GM19239 (cell line): ENCODE results near the gene GJD3.

ENCODE experiments used
- DNase-seq: peaks from one replicate; pipeline ENCODE4 v3.0.0; 2011; ENCODE audit warnings: low spot score; ENCODE audit not compliant: insufficient read length
- FAIRE-seq: peaks from 2 replicates; lab custom pipeline; 2011; peaks lifted over from hg19 to GRCh38; lab: Jason Lieb, UNC

The GJD3 gene

GRCh38 chr17:40326832-40327199 lies 37.7 kb downstream of the GJD3 start:
- DNase-seq (no peak), FAIRE-seq (no peak)

DNA sequence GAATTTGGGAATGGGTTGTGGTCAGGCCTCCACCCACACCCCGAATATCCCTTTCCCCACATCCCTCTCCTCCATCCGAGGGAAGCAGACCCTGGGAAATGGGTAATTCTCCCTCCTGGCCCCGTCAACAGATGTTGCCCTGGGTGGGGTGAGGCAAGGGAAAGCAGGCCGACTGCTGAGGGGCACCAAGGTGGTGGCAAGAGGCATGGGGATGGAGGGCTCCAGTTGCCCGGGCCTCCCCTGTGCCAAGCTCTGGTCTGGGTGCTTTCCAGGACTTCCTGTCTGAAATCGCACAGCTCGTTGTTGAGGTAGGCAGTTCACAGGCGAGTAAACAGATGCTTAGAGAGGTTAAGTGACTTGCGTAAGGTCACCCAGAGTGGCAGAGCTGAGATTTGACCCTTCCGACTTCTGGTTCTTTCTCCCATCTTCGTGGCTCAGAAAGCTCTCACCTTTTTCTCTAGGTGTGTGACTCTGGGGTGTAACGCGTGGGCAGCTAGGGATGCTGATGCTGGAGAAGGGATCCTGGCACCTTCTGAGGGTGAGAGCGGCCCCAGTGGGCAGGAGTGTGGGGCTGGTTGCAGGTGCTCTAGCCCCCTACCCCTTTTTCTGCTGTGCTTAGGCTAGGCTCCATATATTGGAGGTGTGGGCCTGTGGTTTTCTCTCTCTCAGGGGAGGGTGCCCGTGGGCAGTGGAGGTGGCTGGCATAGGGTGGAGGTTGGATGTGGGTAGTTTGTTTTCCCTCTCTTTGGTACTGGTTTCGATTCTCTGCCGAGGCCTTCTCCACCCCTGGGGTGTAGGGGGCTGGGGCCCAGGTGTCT lies 38.3 kb downstream of the GJD3 start:
- peak; percentile 97 for FAIRE-seq
- no peak for DNase-seq

DNA sequence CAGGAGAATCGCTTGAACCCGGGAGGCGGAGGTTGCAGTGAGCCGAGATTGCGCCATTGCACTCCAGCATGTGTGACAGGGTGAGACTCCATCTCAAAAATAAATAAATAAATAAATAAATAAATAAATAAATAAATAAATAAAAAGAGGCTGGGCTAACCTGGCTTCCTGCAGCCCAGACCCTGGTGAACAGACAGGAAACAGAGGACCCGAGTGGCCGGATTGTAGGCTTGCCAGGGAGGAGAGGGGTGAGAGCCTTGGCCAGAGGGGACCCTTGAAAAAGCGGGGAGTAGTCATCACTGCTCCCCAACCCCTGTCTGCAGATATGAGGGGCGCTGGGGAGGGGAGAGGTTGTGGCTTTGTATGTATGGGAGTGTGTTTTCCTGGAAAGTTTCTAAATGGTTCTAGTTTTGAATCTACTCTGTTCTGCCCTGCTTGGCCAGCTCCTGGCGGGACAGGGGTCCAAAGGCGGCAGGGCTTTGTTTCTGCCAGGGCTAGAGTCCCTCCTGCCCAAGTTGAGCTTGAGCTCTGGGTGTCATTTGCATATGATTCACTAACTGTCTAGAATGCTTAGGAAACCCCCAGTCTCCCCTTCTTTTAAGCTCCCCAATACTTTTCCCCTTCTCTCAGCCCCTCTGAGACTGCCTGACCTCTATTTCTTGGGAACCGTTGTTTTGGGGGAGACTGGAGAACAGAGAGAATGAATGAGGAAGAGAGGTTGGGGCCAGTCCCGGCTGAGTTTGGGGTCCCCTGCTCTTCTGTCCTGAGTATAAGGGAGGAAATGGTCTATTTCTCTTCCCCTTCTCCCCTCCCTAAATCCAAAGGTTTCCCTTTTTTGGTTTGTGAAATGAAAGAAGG lies 39.2 kb downstream of the GJD3 start:
- FAIRE-seq, result peak; percentile 39
- DNase-seq, result no peak

GRCh38 chr17:40323391-40324381 lies 40.9 kb downstream of the GJD3 start:
- no peak for DNase-seq
- peak; percentile 33 for FAIRE-seq

GRCh38 chr17:40322358-40323315 lies 41.9 kb downstream of the GJD3 start:
- DNase-seq (peak; percentile 75), FAIRE-seq (peak; percentile 99)

- DNase-seq (no peak), FAIRE-seq (no peak)
These were observed 42.6 kb downstream of the GJD3 start for GRCh38 chr17:40321961-40322357.

- FAIRE-seq (no peak), DNase-seq (no peak)
These were observed 43.0 kb downstream of the GJD3 start for GRCh38 chr17:40321524-40321929.

DNA sequence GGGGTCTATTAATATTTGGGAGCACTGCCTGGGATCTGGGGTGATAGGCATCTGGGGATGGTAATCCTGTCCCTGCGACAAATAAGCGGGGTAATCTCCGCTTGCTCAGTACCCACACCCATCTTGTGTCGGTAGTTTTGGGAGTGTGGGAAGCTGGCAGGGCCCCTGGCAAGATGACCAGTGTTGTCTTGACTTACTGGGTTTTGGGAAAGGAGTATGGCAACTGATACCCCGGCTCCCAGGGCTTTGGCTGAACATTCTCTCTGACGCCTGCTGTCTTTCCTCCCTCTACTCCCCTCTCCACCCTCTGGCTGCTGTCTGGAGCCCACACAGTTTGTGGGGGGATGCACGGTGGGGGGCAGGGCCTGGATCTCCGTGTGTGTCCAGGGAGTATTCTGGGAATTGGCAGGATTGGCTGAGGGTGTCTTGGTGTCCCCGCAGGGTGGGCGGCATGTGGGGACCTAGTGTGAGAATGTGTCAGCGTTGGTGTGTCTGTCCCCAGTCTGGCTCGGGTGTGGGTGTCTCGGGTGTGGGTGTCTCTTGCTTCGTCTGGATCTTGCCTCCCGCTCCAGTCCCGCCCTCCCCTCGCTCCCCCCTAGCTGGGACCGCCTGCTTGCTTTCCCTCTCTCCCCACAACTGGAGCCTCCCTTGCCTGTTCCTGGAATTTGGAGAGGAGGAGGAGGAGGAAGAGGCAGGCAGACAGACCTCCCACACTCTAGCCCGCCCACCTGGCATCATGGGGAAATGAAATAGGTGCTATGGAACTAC lies 43.6 kb downstream of the GJD3 start:
- no peak for DNase-seq

GRCh38 chr17:40319651-40320540 lies 44.6 kb downstream of the GJD3 start:
- FAIRE-seq, result no peak
- no peak for DNase-seq

More for the DNA sequence above, 43.6 kb downstream of the GJD3 start:
- FAIRE-seq, result peak; percentile 44

- no peak for DNase-seq
- peak; percentile 74 for FAIRE-seq
These were observed 45.6 kb downstream of the GJD3 start for GRCh38 chr17:40318830-40319391.

GRCh38 chr17:40317880-40318829 lies 46.4 kb downstream of the GJD3 start:
- DNase-seq (peak; percentile 78), FAIRE-seq (peak; percentile 96)

DNA sequence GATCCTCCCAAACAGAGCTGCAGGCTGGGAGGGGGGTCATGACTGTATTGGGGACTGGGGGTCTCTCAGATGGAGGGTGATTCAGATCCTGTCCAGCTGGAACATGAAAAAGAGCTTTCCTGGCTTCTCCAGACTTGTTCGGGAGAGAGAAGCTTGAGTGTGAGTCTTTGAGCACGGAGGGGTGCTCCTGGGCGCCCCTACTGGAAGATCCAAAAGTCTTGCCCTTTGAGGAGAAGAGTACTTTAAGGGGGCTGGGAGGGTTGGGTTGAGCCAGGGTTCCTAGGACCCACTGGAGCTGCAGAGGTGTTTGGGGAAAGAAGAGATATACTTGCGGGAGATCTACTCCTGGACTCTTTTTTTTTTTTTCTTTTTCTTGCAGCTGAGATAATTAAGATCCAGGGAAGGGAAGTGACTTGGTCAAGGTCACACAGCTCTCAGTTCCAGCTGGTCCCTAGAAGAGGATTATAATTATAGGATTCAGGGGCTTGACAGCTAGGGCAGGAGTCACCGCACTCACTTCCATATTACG lies 47.1 kb downstream of the GJD3 start:
- FAIRE-seq, result no peak
- DNase-seq, result no peak

DNA sequence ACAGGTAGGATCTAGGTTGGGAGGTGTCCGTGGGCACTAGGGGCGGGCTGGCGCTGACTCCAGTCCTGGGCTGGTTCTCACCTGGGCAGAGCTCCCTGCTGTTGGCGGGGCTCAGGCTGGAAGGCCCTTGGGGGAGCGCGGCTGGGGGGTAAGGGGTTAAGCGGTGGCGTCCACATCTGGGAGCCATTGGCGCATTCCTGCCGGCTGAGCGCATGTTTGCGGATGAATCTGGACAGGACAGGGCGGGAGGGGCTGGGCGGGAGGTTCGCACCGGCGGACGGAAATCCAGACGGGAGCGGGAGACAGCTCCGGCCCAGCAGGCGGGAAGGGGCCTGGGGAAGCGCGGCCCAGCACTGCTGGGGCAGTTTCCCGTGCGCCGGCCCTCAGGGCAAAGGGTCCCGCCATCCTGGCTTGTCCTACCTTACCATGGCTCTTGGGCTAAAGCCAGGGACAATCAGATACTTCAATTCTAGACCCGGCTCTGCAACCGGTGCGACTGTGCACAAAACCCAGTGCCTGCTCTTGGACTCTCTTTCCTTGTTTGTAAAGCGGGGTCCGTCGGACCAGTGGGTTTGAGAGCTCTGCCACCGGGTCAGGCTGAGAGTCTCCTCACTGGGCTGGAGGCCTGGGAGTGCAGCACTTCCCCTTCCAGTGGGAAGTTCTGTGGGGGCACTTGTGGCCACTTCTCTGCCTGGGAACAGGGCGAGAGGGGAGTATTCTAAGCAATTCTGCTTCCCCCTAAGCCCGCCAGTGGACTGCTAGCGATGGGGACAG lies 47.8 kb downstream of the GJD3 start:
- DNase-seq (no peak), FAIRE-seq (no peak)

DNA sequence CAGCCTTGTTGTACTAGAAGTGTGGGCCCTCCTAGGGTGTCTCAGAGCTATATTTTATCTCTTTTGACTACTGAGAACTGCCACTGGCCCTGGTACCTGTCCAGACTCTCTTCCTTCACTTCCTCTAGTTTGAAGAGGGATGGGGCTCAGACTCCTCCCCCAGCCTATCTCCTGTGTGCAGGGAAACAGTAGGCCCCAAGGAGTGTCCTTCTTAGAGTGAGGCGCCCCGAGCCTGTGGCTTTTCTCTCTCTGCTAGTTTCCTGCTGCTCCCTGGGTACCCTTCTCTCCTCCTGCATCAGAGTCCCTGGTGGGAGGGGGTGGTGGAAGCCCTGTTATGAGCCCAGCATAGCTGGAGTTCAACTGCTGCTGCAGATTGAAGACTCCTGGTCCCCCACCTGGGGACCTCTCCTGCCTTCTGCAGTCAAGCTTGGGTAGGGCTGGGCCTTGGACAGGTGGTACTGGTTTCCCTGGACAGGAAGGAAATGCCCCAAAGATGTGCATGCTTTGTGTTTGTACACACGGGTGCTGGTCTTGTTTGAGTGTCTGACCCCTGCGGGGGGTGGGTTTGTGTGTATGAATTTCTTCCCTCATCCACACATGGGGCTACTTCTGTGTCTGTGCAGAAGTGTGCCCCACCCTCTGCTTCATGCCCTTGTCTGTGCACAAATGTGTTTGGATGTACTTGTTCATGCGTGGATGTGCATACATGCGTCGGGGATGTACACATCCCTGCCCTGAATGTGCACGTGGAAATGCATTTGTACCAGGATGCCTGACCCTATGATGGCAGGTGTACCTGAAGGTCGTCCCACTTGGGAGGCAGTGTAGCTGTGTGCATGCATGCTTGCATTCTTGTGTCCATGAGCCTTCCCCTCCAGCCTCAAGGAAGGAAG lies 48.6 kb downstream of the GJD3 start:
- FAIRE-seq (no peak), DNase-seq (no peak)
